Vagina (tissue), 2 donors: ENCODE data around the gene OTP. TPM values are rescaled to one million over a fixed set of nuclear protein-coding genes. Genes with fewer than 3 reads are reported as not detected.
"Not testable (repeated sequence)": the region's sequence is repeated elsewhere in the genome, so short reads cannot be mapped to it uniquely, and the experiment has no call there.

Experiments
- DNase-seq, 2 donors: peaks; one replicate each; pipeline ENCODE4 v3.0.0-alpha.2; 2017; ENCODE audit errors: extremely low spot score in 2 of 2
- H3K27ac ChIP-seq: fragments of 200-600 bp; sonication (generic); one replicate; pipeline ENCODE4 v1.5.1; 2019
- H3K27me3 ChIP-seq: fragments of 200-600 bp; sonication (generic); one replicate; pipeline ENCODE4 v1.5.1; 2019
- H3K36me3 ChIP-seq, 2 donors: fragments of 200-600 bp; sonication (generic); one replicate each; pipeline ENCODE4 v1.5.1; 2017 to 2019
- H3K4me1 ChIP-seq: fragments of 200-600 bp; sonication (generic); one replicate; pipeline ENCODE4 v1.5.1; 2019
- H3K4me3 ChIP-seq, 2 donors: fragments of 200-600 bp; sonication (generic); 1 replicate in 1 of 2; 2 replicates in 1 of 2; pipeline ENCODE4 v1.5.1; 2016 to 2019
- H3K9me3 ChIP-seq: fragments of 200-600 bp; sonication (generic); one replicate; pipeline ENCODE4 v1.5.1; 2019
- POLR2A ChIP-seq, 2 donors: fragments of 450-650 bp; IDR thresholded peaks; one replicate each; pipeline ENCODE4 v1.6.1; 2017; ENCODE audit warnings: antibody characterized with exemption in 2 of 2, mild to moderate bottlenecking in 2 of 2, moderate library complexity in 2 of 2
- intact Hi-C: fragments of 100-400 bp; cut with DNase I; formaldehyde crosslinking; loops from one replicate; pipeline ENCODE4 v1.15.1; 2023
- total RNA-seq: library from RNA; depleted of rRNA; stranded (reverse); fragments of >200 nt; gene quantifications from one replicate; pipeline ENCODE4 v1.2.3, GENCODE V29; 2016

Gene OTP
- total RNA-seq, 1 donor from 2014 or later: not detected

GRCh38 chr5:77586101-77586500, 52.4 kb downstream of the OTP start:
- intact Hi-C loops: no loop called here
- Histone ChIP-seq H3K4me3 (no peak overlapping the region), H3K9me3 (no peaks in the 10 kb centered on the region), H3K4me1 (no peaks in the 10 kb centered on the region), H3K27me3 (no peaks in the 10 kb centered on the region), H3K36me3 (no peaks in the 10 kb centered on the region), H3K27ac (no peak overlapping the region)
- no peak for DNase-seq
- no peak for TF ChIP-seq POLR2A (IDR thresholded peaks at IDR 0.05)

- H3K27me3 ChIP-seq, H3K4me3 ChIP-seq, intact Hi-C loops, DNase-seq, H3K36me3 ChIP-seq, H3K9me3 ChIP-seq, H3K4me1 ChIP-seq, H3K27ac ChIP-seq: not testable (repeated sequence)
These were observed 56.4 kb downstream of the OTP start for GRCh38 chr5:77582143-77582542.

Other genes starting within 250 kb of the OTP start
- 40.3 TPM for gene WDR41, start 146.4 kb downstream of the OTP start, total RNA-seq
- gene TBCA, start 137.6 kb upstream of the OTP start, total RNA-seq: 142 TPM